B cell (primary cell): ENCODE data around the gene LDHAL6B.

Source experiments
- EZH2 ChIP-seq: IDR thresholded peaks from 2 replicates; pipeline ENCODE4 v1.6.1; 2012; ENCODE audit warnings: borderline replicate concordance, low read depth, mild to moderate bottlenecking, moderate library complexity, low read length; ENCODE audit not compliant: insufficient read depth, poor library complexity, severe bottlenecking
- TF ChIP-seq, protein P1 (sequence below): fragments of 200-600 bp; IDR thresholded peaks from one replicate; pipeline ENCODE4 v1.8.0; 2022; ENCODE audit warnings: antibody characterized with exemption, mild to moderate bottlenecking

DNA sequence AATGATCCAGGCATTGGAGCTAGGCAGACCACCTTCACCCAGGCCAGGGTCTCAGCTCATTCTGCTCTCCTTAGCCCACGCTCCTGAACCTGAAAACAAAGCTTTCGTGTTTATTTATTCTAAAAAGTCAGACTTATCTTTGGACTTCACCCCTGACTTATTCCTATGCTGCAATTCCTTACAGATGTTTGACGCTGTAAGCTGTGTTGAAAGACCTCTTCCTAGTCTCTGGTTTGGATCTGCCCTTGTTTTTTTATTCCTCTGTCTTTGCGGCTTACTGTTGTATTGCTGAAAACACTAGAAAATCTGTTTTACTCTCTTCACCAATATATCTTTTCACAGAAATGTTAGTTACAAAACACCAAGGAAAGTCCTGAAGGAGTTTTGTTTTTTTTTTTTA, 40.5 kb upstream of the LDHAL6B start:
- TF ChIP-seq, protein P1, sequence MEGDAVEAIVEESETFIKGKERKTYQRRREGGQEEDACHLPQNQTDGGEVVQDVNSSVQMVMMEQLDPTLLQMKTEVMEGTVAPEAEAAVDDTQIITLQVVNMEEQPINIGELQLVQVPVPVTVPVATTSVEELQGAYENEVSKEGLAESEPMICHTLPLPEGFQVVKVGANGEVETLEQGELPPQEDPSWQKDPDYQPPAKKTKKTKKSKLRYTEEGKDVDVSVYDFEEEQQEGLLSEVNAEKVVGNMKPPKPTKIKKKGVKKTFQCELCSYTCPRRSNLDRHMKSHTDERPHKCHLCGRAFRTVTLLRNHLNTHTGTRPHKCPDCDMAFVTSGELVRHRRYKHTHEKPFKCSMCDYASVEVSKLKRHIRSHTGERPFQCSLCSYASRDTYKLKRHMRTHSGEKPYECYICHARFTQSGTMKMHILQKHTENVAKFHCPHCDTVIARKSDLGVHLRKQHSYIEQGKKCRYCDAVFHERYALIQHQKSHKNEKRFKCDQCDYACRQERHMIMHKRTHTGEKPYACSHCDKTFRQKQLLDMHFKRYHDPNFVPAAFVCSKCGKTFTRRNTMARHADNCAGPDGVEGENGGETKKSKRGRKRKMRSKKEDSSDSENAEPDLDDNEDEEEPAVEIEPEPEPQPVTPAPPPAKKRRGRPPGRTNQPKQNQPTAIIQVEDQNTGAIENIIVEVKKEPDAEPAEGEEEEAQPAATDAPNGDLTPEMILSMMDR = no peak
- no peak for TF ChIP-seq EZH2
